K562 (cell line): ENCODE results near the gene ZNF785. TPM values are rescaled to one million over a fixed set of nuclear protein-coding genes. Genes with fewer than 3 reads are reported as not detected.

ENCODE experiments used
- BCOR ChIP-seq: fragments of 450-650 bp; IDR thresholded peaks from 2 replicates; pipeline ENCODE4 v1.6.1; 2016
- CREB3 ChIP-seq: fragments of 450-650 bp; conservative IDR thresholded peaks from 2 replicates; pipeline ENCODE4 v1.6.1; 2016; ENCODE audit warnings: missing genetic modification characterization, low read depth, mild to moderate bottlenecking, missing compliant biosample characterization, moderate library complexity
- FOXJ3 ChIP-seq: sonication (generic); formaldehyde crosslinking; IDR thresholded peaks from 2 replicates; pipeline ENCODE4 v1.4.0; 2020; ENCODE audit warnings: mild to moderate bottlenecking, missing genetic modification reagents
- HMGN3 ChIP-seq: IDR thresholded peaks from 2 replicates; pipeline ENCODE4 v1.6.1; 2011; ENCODE audit warnings: borderline replicate concordance, low read depth, mild to moderate bottlenecking, mixed read lengths, low read length; ENCODE audit not compliant: insufficient read length; ENCODE audit errors: extremely low read depth
- LCOR ChIP-seq: sonication (generic); formaldehyde crosslinking; IDR thresholded peaks from 2 replicates; pipeline ENCODE4 v1.8.0; 2022; ENCODE audit warnings: mild to moderate bottlenecking, missing genetic modification reagents
- MEIS2 ChIP-seq: fragments of 450-650 bp; IDR thresholded peaks from 2 replicates; pipeline ENCODE4 v1.6.1; 2014; ENCODE audit warnings: mild to moderate bottlenecking; ENCODE audit not compliant: partially characterized antibody
- PRPF4 ChIP-seq: fragments of 200-400 bp; formaldehyde crosslinking; IDR thresholded peaks from one replicate; pipeline ENCODE4 v1.6.1; 2017; ENCODE audit warnings: low read length, low read depth, mild to moderate bottlenecking; ENCODE audit not compliant: insufficient read depth, poor library complexity, severe bottlenecking
- STAT6 ChIP-seq: sonication (generic); formaldehyde crosslinking; IDR thresholded peaks from 2 replicates; pipeline ENCODE4 v1.8.1; 2023; ENCODE audit warnings: mild to moderate bottlenecking, missing genetic modification reagents
- ZFX ChIP-seq: sonication (generic); formaldehyde crosslinking; IDR thresholded peaks from 2 replicates; pipeline ENCODE4 v1.8.0; 2022; ENCODE audit warnings: mild to moderate bottlenecking, missing genetic modification reagents, moderate library complexity
- ZNF318 ChIP-seq, 2 experiments: fragments of 450-650 bp; IDR thresholded peaks; 2 replicates each; pipeline ENCODE4 v1.6.1; 2016; ENCODE audit warnings: mild to moderate bottlenecking in 2 of 2, borderline replicate concordance in 1 of 2, low read depth in 1 of 2, moderate library complexity in 1 of 2
- ZZZ3 ChIP-seq: fragments of 450-650 bp; IDR thresholded peaks from 2 replicates; pipeline ENCODE4 v1.6.1; 2016; ENCODE audit warnings: antibody characterized with exemption, mild to moderate bottlenecking, moderate library complexity
- polyA plus RNA-seq, 8 experiments: library from polyadenylated mRNA; depleted of rRNA in 4 of 8; stranded (reverse) in 5 of 8; unstranded in 3 of 8; fragments of >200 nt; fragmentation: Nextera tagmentation in 2 of 8; fragmentation: Illumina TruSeq in 1 of 8; extraction: Ambion mirVana in 2 of 8; extraction: Trizol in 1 of 8; gene quantifications; 2 replicates each; pipeline versions ENCODE4 v1.2.1 to v1.2.3, GENCODE V29; 2011 to 2014; ENCODE audit warnings: inconsistent platforms in 1 of 8, missing spikeins in 1 of 8
- total RNA-seq, 7 experiments: library from RNA; depleted of rRNA in 6 of 7; stranded (reverse); fragments of >200 nt in 6 of 7; fragmentation: Illumina TruSeq in 2 of 7; extraction: Trizol in 2 of 7; gene quantifications; 2 replicates each; pipeline versions ENCODE4 v1.2.1 to v1.2.3, GENCODE V29; 2011 to 2021; ENCODE audit warnings: low replicate concordance in 1 of 7

Gene ZNF785
- total and polyA plus RNA-seq, 9 of the 15 experiments (the other 6 are each of a cell fraction or from before 2014, with no cell fraction given), result 0.64 to 11.0 (median 6.4) TPM

GRCh38 chr16:30571445-30572322 lies 13.8 kb downstream of the ZNF785 start, which contains the start of gene ZNF688 (continued):
- TF ChIP-seq ZNF318 (IDR thresholded peaks at IDR 0.05; ENCODE audit: borderline replicate concordance in 1 of 2, low read depth in 1 of 2) (no peak), MEIS2 (peak; percentile 86), CREB3 (tag) (peak; percentile 68; the same call in 1 of the 2 replicates), ZZZ3 (no peak), LCOR (no peak), ZFX (CRISPR knock-in tag) (peak; percentile 86), PRPF4 (no peak), HMGN3 (peak; percentile 85), BCOR (no peak), FOXJ3 (CRISPR knock-in tag) (no peak), STAT6 (no peak)
